GM23338 (cell line): ENCODE measurements around the gene TLCD5. TPM values are rescaled to one million over a fixed set of nuclear protein-coding genes. Genes with fewer than 3 reads are reported as not detected.

ENCODE experiments used
- ATAC-seq: fragments of 200-7000 bp; cut with Tn5 transposase; 3 replicates; pipeline ENCODE4 v1.9.1; 2020
- DNase-seq: peaks from one replicate; pipeline ENCODE4 v3.0.0-alpha.2; 2015; ENCODE audit warnings: low spot score
- H2AFZ ChIP-seq: fragments of 200-600 bp; sonication (generic); 2 replicates; pipeline ENCODE4 v1.8.0; 2016; ENCODE audit warnings: antibody characterized with exemption, mild to moderate bottlenecking, moderate library complexity
- H3F3A ChIP-seq: fragments of 200-600 bp; sonication (generic); replicated peaks from 2 replicates; pipeline ENCODE4 v1.8.0; 2017; ENCODE audit warnings: antibody characterized with exemption, mixed run types, low read depth
- H3K27ac ChIP-seq: fragments of 200-600 bp; sonication (generic); 2 replicates; pipeline ENCODE4 v1.6.1; 2016; ENCODE audit warnings: low read depth
- H3K27me3 ChIP-seq: fragments of 200-600 bp; sonication (generic); 2 replicates; pipeline ENCODE4 v1.8.0; 2016; ENCODE audit warnings: mild to moderate bottlenecking, mixed run types, moderate library complexity; ENCODE audit not compliant: insufficient read depth
- H3K36me3 ChIP-seq: fragments of 200-600 bp; sonication (generic); 2 replicates; pipeline ENCODE4 v1.8.0; 2016; ENCODE audit warnings: mild to moderate bottlenecking; ENCODE audit not compliant: insufficient read depth
- H3K4me1 ChIP-seq: fragments of 200-600 bp; sonication (generic); 2 replicates; pipeline ENCODE4 v1.8.0; 2016; ENCODE audit warnings: mild to moderate bottlenecking, moderate library complexity; ENCODE audit not compliant: insufficient read depth
- H3K4me2 ChIP-seq: fragments of 200-600 bp; sonication (generic); 2 replicates; pipeline ENCODE4 v1.7.1; 2017; ENCODE audit warnings: mixed run types
- H3K4me3 ChIP-seq: fragments of 200-600 bp; sonication (generic); 2 replicates; pipeline ENCODE4 v1.6.1; 2016; ENCODE audit warnings: mixed run types
- H3K79me2 ChIP-seq: fragments of 200-600 bp; sonication (generic); replicated peaks from 2 replicates; pipeline ENCODE4 v1.8.0; 2017; ENCODE audit warnings: mild to moderate bottlenecking; ENCODE audit not compliant: insufficient read depth
- H3K9me2 ChIP-seq: fragments of 200-600 bp; sonication (generic); 2 replicates; pipeline ENCODE4 v1.8.0; 2017; ENCODE audit not compliant: insufficient read depth
- H4K20me1 ChIP-seq: fragments of 200-600 bp; sonication (generic); replicated peaks from 2 replicates; pipeline ENCODE4 v1.8.0; 2017; ENCODE audit warnings: mild to moderate bottlenecking; ENCODE audit not compliant: insufficient read depth
- H3K27ac Mint-ChIP-seq: 2 replicates; pipeline ENCODE4 v1.8.0; 2020; ENCODE audit warnings: inconsistent platforms, mild to moderate bottlenecking, moderate library complexity, mixed read lengths
- H3K27me3 Mint-ChIP-seq: 3 replicates; pipeline ENCODE4 v1.8.0; 2022; ENCODE audit warnings: low read depth, mild to moderate bottlenecking, moderate library complexity, mixed read lengths, inconsistent platforms; ENCODE audit not compliant: insufficient read depth, poor library complexity
- H3K36me3 Mint-ChIP-seq: 3 replicates; pipeline ENCODE4 v1.8.0; 2021; ENCODE audit warnings: low read depth, mild to moderate bottlenecking, inconsistent platforms, moderate library complexity, mixed read lengths
- H3K4me1 Mint-ChIP-seq: 3 replicates; pipeline ENCODE4 v1.8.0; 2020; ENCODE audit warnings: mild to moderate bottlenecking, inconsistent platforms, mixed read lengths
- H3K4me3 Mint-ChIP-seq: 3 replicates; pipeline ENCODE4 v1.8.0; 2021; ENCODE audit warnings: moderate library complexity, mild to moderate bottlenecking, inconsistent platforms, mixed read lengths
- H3K9me3 Mint-ChIP-seq: 3 replicates; pipeline ENCODE4 v1.8.0; 2020; ENCODE audit warnings: moderate library complexity, mild to moderate bottlenecking, inconsistent platforms, mixed read lengths
- ETS1 ChIP-seq: IDR thresholded peaks from 2 replicates; pipeline ENCODE4 v1.6.1; 2016; ENCODE audit warnings: antibody characterized with exemption
- EZH2 ChIP-seq: fragments of 200-600 bp; sonication (generic); IDR thresholded peaks from one replicate; pipeline ENCODE4 v1.8.0; 2017; ENCODE audit warnings: antibody characterized with exemption, mild to moderate bottlenecking, low read depth; ENCODE audit not compliant: unreplicated experiment
- EZH2phosphoT487 ChIP-seq: fragments of 200-600 bp; sonication (generic); IDR thresholded peaks from one replicate; pipeline ENCODE4 v1.8.1; 2018; ENCODE audit warnings: antibody characterized with exemption; ENCODE audit not compliant: unreplicated experiment
- JUNB ChIP-seq: IDR thresholded peaks from one replicate; pipeline ENCODE4 v1.6.1; 2016; ENCODE audit warnings: antibody characterized with exemption; ENCODE audit not compliant: unreplicated experiment
- NANOG ChIP-seq: IDR thresholded peaks from 2 replicates; pipeline ENCODE4 v1.6.1; 2016; ENCODE audit warnings: antibody characterized with exemption, borderline replicate concordance
- POLR2AphosphoS5 ChIP-seq: IDR thresholded peaks from 2 replicates; pipeline ENCODE4 v1.6.1; 2016; ENCODE audit warnings: antibody characterized with exemption, low read depth
- REST ChIP-seq: IDR thresholded peaks from one replicate; pipeline ENCODE4 v1.6.1; 2018; ENCODE audit warnings: antibody characterized with exemption; ENCODE audit not compliant: unreplicated experiment
- STAT1 ChIP-seq: IDR thresholded peaks from one replicate; pipeline ENCODE4 v1.6.1; 2016; ENCODE audit warnings: antibody characterized with exemption; ENCODE audit not compliant: unreplicated experiment
- ZNF114 ChIP-seq: fragments of 250-450 bp; sonication (Bioruptor Pico); IDR thresholded peaks from 2 replicates; pipeline ENCODE4 v1.5.0; 2020; ENCODE audit warnings: mild to moderate bottlenecking, moderate library complexity
- ZNF331 ChIP-seq: fragments of 250-450 bp; sonication (Bioruptor Pico); IDR thresholded peaks from 2 replicates; pipeline ENCODE4 v1.5.0; 2020; ENCODE audit warnings: low read depth, mild to moderate bottlenecking, moderate library complexity
- ZNF462 ChIP-seq: fragments of 250-450 bp; sonication (Bioruptor Pico); IDR thresholded peaks from 2 replicates; pipeline ENCODE4 v1.5.0; 2020; ENCODE audit warnings: mild to moderate bottlenecking, moderate library complexity
- polyA plus RNA-seq: library from polyadenylated mRNA; unstranded; fragments of >200 nt; fragmentation: Nextera tagmentation; extraction: Ambion mirVana; gene quantifications from 2 replicates; pipeline ENCODE4 v1.2.1, GENCODE V29; 2016
- total RNA-seq: library from RNA; depleted of rRNA; stranded (reverse); fragments of >200 nt; shearing (Covaris generic); gene quantifications from 2 replicates; pipeline ENCODE4 v1.2.3, GENCODE V29; 2014

Gene TLCD5
- total and polyA plus RNA-seq, 2 experiments from 2014 or later, result 5.2 to 10.0 TPM

GRCh38 chr11:120293038-120293800 is 31.9 kb upstream of the TLCD5 start:
- no peak for TF ChIP-seq EZH2
- no peaks in the 10 kb centered on the region for H3K27me3 Mint-ChIP-seq
- no peak overlapping the region for H3K4me3 Mint-ChIP-seq
- Histone ChIP-seq H3K79me2 (no peaks in the 10 kb centered on the region), H3K4me2 (no peak overlapping the region), H3K36me3 (no peaks in the 10 kb centered on the region), H2AFZ (no peak overlapping the region), H3K27me3 (no peaks in the 10 kb centered on the region), H4K20me1 (no peaks in the 10 kb centered on the region), H3K27ac (no peak overlapping the region), H3K4me3 (no peak overlapping the region), H3K9me2 (no peaks in the 10 kb centered on the region), H3F3A (no peaks in the 10 kb centered on the region), H3K4me1 (peaks cover 4% of the 10 kb centered on the region; the same call in 1 of the 2 replicates)
- no peaks in the 10 kb centered on the region for H3K9me3 Mint-ChIP-seq
- peaks cover 13% of the 10 kb centered on the region for H3K4me1 Mint-ChIP-seq
- no peak for DNase-seq
- no peaks in the 10 kb centered on the region for H3K36me3 Mint-ChIP-seq
- H3K27ac Mint-ChIP-seq, result no peak overlapping the region
- no peak for ATAC-seq

GRCh38 chr11:120294096-120294495 is 31.0 kb upstream of the TLCD5 start:
- no peaks in the 10 kb centered on the region for H3K27me3 ChIP-seq
- no peak overlapping the region for H3K27ac Mint-ChIP-seq
- TF ChIP-seq POLR2AphosphoS5 (no peak), ZNF114 (CRISPR knock-in tag) (no peak), NANOG (no peak), JUNB (no peak), STAT1 (no peak), EZH2 (no peak), ETS1 (no peak), ZNF462 (CRISPR knock-in tag) (no peak), EZH2phosphoT487 (no peak), REST (no peak), ZNF331 (CRISPR knock-in tag) (no peak)

More at GRCh38 chr11:120294096-120294495, 31.0 kb upstream of the TLCD5 start:
- Histone ChIP-seq H2AFZ (no peak overlapping the region), H3K27ac (no peak overlapping the region), H3K9me2 (no peaks in the 10 kb centered on the region), H3K4me1 (peaks cover 4% of the 10 kb centered on the region; the same call in 1 of the 2 replicates), H4K20me1 (no peaks in the 10 kb centered on the region), H3K4me2 (no peak overlapping the region), H3K36me3 (no peaks in the 10 kb centered on the region), H3K79me2 (no peaks in the 10 kb centered on the region), H3K4me3 (no peak overlapping the region), H3F3A (no peaks in the 10 kb centered on the region)
- peaks cover 19% of the 10 kb centered on the region for H3K4me1 Mint-ChIP-seq
- ATAC-seq, result no peak
- H3K9me3 Mint-ChIP-seq, result no peaks in the 10 kb centered on the region
- H3K27me3 Mint-ChIP-seq, result no peaks in the 10 kb centered on the region
- DNase-seq, result no peak
- H3K4me3 Mint-ChIP-seq, result no peak overlapping the region
- no peaks in the 10 kb centered on the region for H3K36me3 Mint-ChIP-seq
